HG03039 (cell line): ENCODE results near the gene FGGY.

Experiments
- ATAC-seq: cut with Tn5 transposase; IDR thresholded peaks from one replicate; pipeline ENCODE4 v1.9.1; 2021; ENCODE audit warnings: mild to moderate bottlenecking, moderate library complexity; ENCODE audit not compliant: unreplicated experiment

FGGY gene

GRCh38 chr1:59669752-59670312 lies 372.9 kb downstream of the FGGY start:
- ATAC-seq = no peak

- ATAC-seq = no peak
Measured at GRCh38 chr1:59670662-59671061, 373.8 kb downstream of the FGGY start.

GRCh38 chr1:59671066-59671952 lies 374.4 kb downstream of the FGGY start:
- ATAC-seq = no peak

- no peak for ATAC-seq
Measured at GRCh38 chr1:59671953-59672305, 375.0 kb downstream of the FGGY start.

- no peak for ATAC-seq
Measured at GRCh38 chr1:59672851-59673572, 376.1 kb downstream of the FGGY start.

- ATAC-seq = no peak
Measured at GRCh38 chr1:59673573-59674450, 376.9 kb downstream of the FGGY start.

GRCh38 chr1:59674595-59674994 lies 377.7 kb downstream of the FGGY start:
- ATAC-seq = no peak

GRCh38 chr1:59675936-59676335 lies 379.0 kb downstream of the FGGY start:
- ATAC-seq = no peak

- no peak for ATAC-seq
Measured at GRCh38 chr1:59678040-59678439, 381.1 kb downstream of the FGGY start.

GRCh38 chr1:59678493-59679228 lies 381.8 kb downstream of the FGGY start:
- no peak for ATAC-seq

- no peak for ATAC-seq
Measured at GRCh38 chr1:59680044-59680443, 383.1 kb downstream of the FGGY start.

GRCh38 chr1:59682396-59683080 lies 385.6 kb downstream of the FGGY start:
- no peak for ATAC-seq

GRCh38 chr1:59683197-59683596 lies 386.3 kb downstream of the FGGY start:
- ATAC-seq = no peak

GRCh38 chr1:59684698-59685097 lies 387.8 kb downstream of the FGGY start:
- no peak for ATAC-seq

GRCh38 chr1:59685101-59685500 lies 388.2 kb downstream of the FGGY start:
- no peak for ATAC-seq

- no peak for ATAC-seq
Measured at GRCh38 chr1:59685666-59686065, 388.8 kb downstream of the FGGY start.

- no peak for ATAC-seq
Measured at GRCh38 chr1:59686170-59686569, 389.3 kb downstream of the FGGY start.

- no peak for ATAC-seq
Measured at GRCh38 chr1:59686574-59686973, 389.7 kb downstream of the FGGY start.

GRCh38 chr1:59687081-59687480 lies 390.2 kb downstream of the FGGY start:
- no peak for ATAC-seq

- no peak for ATAC-seq
Measured at GRCh38 chr1:59688976-59689375, 392.1 kb downstream of the FGGY start.
